Caco-2 (cell line): Measurements from ENCODE around the gene CFAP119. TPM values are rescaled to one million over a fixed set of nuclear protein-coding genes. Genes with fewer than 3 reads are reported as not detected.
A peak's percentile ranks its signal among the peaks of the same experiment; 100 is the strongest.

Experiments used
- BruUV-seq: library from RNA; stranded (reverse); fragments of 400-500 nt; replicated peaks from 2 replicates; lab custom pipeline; 2021; lab: Mats Ljungman, UMichigan
- CTCF ChIA-PET: fragments of 300-600 bp; sonication (Branson Sonifier 250); formaldehyde crosslinking; loops from one replicate; lab custom pipeline; 2022; ENCODE audit warnings: antibody characterized with exemption; lab: Charles Lee
- POLR2A ChIA-PET: fragments of 300-600 bp; sonication (Branson Sonifier 250); formaldehyde crosslinking; loops from one replicate; lab custom pipeline; 2022; ENCODE audit warnings: antibody characterized with exemption; lab: Charles Lee
- DNase-seq, 2 experiments: peaks; one replicate each; pipeline versions ENCODE4 v3.0.0 to v3.0.0-alpha.2; 2020 to 2022
- H3K27me3 ChIP-seq: replicated peaks from 2 replicates; pipeline ENCODE4 v1.6.0; 2011; ENCODE audit warnings: low read length; ENCODE audit not compliant: control insufficient read depth, insufficient read depth
- H3K36me3 ChIP-seq: 2 replicates; pipeline ENCODE4 v1.5.1; 2011; ENCODE audit warnings: low read length; ENCODE audit not compliant: control insufficient read depth, insufficient read depth
- H3K4me1 ChIP-seq: fragments of 250-450 bp; sonication (Bioruptor Pico); 2 replicates; pipeline ENCODE4 v1.5.1; 2020; ENCODE audit warnings: mild to moderate bottlenecking
- H3K4me3 ChIP-seq: 2 replicates; pipeline ENCODE4 v1.5.1; 2011; ENCODE audit warnings: low read depth, mild to moderate bottlenecking, control low read depth, low read length
- H3K9me3 ChIP-seq: fragments of 250-450 bp; sonication (Bioruptor Pico); 2 replicates; pipeline ENCODE4 v1.5.1; 2020; ENCODE audit warnings: mild to moderate bottlenecking, moderate library complexity
- H3K27ac Mint-ChIP-seq: one replicate; pipeline ENCODE4 v1.8.0; 2022; ENCODE audit warnings: mixed read lengths; ENCODE audit not compliant: unreplicated experiment
- H3K27me3 Mint-ChIP-seq: one replicate; pipeline ENCODE4 v1.8.0; 2022; ENCODE audit warnings: mixed read lengths; ENCODE audit not compliant: insufficient read depth, unreplicated experiment
- H3K36me3 Mint-ChIP-seq: one replicate; pipeline ENCODE4 v1.8.0; 2022; ENCODE audit warnings: mild to moderate bottlenecking, mixed read lengths; ENCODE audit not compliant: insufficient read depth, unreplicated experiment
- H3K4me1 Mint-ChIP-seq: one replicate; pipeline ENCODE4 v1.8.0; 2022; ENCODE audit warnings: low read depth, mixed read lengths; ENCODE audit not compliant: unreplicated experiment
- H3K4me3 Mint-ChIP-seq: one replicate; pipeline ENCODE4 v1.8.0; 2022; ENCODE audit warnings: mild to moderate bottlenecking, moderate library complexity, mixed read lengths; ENCODE audit not compliant: unreplicated experiment
- H3K9me3 Mint-ChIP-seq: one replicate; pipeline ENCODE4 v1.8.0; 2022; ENCODE audit warnings: mixed read lengths; ENCODE audit not compliant: unreplicated experiment
- intact Hi-C: fragments of 100-400 bp; cut with micrococcal nuclease; formaldehyde crosslinking; loops from one replicate; pipeline ENCODE4 v1.10.0; 2022; ENCODE audit not compliant: unreplicated experiment
- total RNA-seq: library from RNA; stranded (reverse); gene quantifications from 2 replicates; pipeline ENCODE4 v1.2.3, GENCODE V29; 2022
- TF ChIP-seq, protein P1 (sequence below), 2 experiments: fragments of 200-600 bp in 1 of 2; IDR thresholded peaks; 1 replicate in 1 of 2; 2 replicates in 1 of 2; pipeline versions ENCODE4 v1.5.1 to v1.8.0; 2011 to 2022; ENCODE audit warnings: antibody characterized with exemption in 1 of 2, control low read depth in 1 of 2, inconsistent platforms in 1 of 2, low read depth in 1 of 2, low read length in 1 of 2, mild to moderate bottlenecking in 1 of 2, moderate library complexity in 1 of 2; ENCODE audit not compliant: insufficient read depth in 1 of 2, severe bottlenecking in 1 of 2, unreplicated experiment in 1 of 2

The CFAP119 gene
- total RNA-seq, 1 experiment from 2014 or later: 4.0 TPM

DNA sequence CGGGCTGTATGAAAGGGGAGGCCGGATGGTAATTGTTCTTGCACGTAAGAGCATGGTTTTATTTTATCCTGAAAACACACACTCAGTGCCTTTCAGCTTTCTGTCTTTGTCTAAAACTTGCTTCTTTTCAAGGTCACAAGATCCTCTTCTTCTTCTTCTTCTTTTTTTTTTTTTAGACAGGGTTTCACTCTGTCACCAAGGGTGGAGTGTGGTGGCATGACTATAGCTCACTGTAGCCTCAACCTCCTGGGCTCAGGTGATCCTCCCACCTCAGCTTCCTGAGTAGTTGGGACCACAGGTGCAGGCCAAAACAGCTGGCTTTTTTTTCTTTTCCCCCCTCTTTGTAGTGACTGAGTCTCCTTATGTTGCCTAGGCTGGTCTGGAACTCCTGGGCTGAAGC lies 41.1 kb upstream of the CFAP119 start:
- Histone ChIP-seq H3K36me3 (no peaks in the 10 kb centered on the region), H3K9me3 (no peaks in the 10 kb centered on the region), H3K27me3 (no peaks in the 10 kb centered on the region), H3K4me3 (no peak overlapping the region), H3K4me1 (peaks cover 11% of the 10 kb centered on the region; the same call in 1 of the 2 replicates)
- BruUV-seq: no TSS peak
- TF ChIP-seq, protein P1, sequence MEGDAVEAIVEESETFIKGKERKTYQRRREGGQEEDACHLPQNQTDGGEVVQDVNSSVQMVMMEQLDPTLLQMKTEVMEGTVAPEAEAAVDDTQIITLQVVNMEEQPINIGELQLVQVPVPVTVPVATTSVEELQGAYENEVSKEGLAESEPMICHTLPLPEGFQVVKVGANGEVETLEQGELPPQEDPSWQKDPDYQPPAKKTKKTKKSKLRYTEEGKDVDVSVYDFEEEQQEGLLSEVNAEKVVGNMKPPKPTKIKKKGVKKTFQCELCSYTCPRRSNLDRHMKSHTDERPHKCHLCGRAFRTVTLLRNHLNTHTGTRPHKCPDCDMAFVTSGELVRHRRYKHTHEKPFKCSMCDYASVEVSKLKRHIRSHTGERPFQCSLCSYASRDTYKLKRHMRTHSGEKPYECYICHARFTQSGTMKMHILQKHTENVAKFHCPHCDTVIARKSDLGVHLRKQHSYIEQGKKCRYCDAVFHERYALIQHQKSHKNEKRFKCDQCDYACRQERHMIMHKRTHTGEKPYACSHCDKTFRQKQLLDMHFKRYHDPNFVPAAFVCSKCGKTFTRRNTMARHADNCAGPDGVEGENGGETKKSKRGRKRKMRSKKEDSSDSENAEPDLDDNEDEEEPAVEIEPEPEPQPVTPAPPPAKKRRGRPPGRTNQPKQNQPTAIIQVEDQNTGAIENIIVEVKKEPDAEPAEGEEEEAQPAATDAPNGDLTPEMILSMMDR (IDR thresholded peaks at IDR 0.05; ENCODE audit: insufficient read depth in 1 of 2, low read depth in 1 of 2, low read length in 1 of 2, severe bottlenecking in 1 of 2, unreplicated experiment in 1 of 2): no peak
- no peaks in the 10 kb centered on the region for H3K36me3 Mint-ChIP-seq
- H3K4me1 Mint-ChIP-seq: no peaks in the 10 kb centered on the region
- intact Hi-C loops: no loop called here
- DNase-seq: no peak
- ChIA-PET POLR2A (interaction anchor here (0.5 kb wide), 1 partner anchor 661 kb away, joined by 5 read pairs; no protein-coding TSS in a partner anchor), CTCF (interaction anchor here (0.6 kb wide), 1 partner anchor 12 kb away, joined by 3 read pairs; no protein-coding TSS in a partner anchor)
- H3K27me3 Mint-ChIP-seq: no peaks in the 10 kb centered on the region
- no peak overlapping the region for H3K27ac Mint-ChIP-seq
- no peak overlapping the region for H3K4me3 Mint-ChIP-seq
- no peaks in the 10 kb centered on the region for H3K9me3 Mint-ChIP-seq

DNA sequence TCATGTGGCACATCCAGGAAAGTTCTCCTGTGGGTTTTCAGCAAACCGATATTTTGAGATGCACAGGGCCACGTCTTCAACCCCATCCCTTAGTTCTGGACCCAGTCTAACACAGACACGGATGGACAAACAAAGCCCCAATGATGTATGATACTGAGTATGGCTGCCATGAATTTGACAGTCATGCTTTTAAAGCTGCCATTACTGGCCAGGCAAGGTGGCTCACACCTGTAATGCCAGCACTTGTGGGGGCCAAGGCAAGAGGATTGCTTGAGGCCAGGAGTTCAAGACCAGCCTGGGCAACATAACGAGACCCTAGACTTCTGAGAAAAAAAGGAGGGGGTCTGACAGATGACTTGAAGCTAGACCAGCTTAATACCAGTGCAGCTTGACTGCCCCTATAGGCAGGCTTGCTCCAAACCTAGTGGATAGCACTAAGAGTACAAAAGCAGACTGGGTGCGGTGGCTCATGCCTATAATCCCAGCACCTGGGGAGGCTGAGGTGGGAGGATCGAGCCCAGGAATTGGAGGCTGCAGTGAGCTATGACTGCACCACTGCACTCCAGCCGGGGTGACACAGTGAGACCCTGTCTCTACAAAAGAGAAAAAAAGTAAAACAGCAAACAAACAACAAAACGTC lies 35.9 kb upstream of the CFAP119 start:
- H3K9me3 ChIP-seq: no peaks in the 10 kb centered on the region
- H3K4me1 ChIP-seq: no peaks in the 10 kb centered on the region
- H3K27ac Mint-ChIP-seq: no peak overlapping the region
- no peak overlapping the region for H3K4me3 ChIP-seq
- no peaks in the 10 kb centered on the region for H3K4me1 Mint-ChIP-seq
- no peaks in the 10 kb centered on the region for H3K27me3 Mint-ChIP-seq
- no peaks in the 10 kb centered on the region for H3K27me3 ChIP-seq
- DNase-seq: no peak
- POLR2A ChIA-PET: interaction anchor here (0.7 kb wide), 1 partner anchor 57 kb away, joined by 3 read pairs; no protein-coding TSS in a partner anchor
- BruUV-seq: no TSS peak
- CTCF ChIA-PET: interaction anchor here (0.6 kb wide), 1 partner anchor 63 kb away, joined by 3 read pairs; no protein-coding TSS in a partner anchor
- intact Hi-C loops: no loop called here
- H3K4me3 Mint-ChIP-seq: no peak overlapping the region
- no peaks in the 10 kb centered on the region for H3K9me3 Mint-ChIP-seq
- TF ChIP-seq, protein P1 (IDR thresholded peaks at IDR 0.05; ENCODE audit: insufficient read depth in 1 of 2, low read depth in 1 of 2, low read length in 1 of 2, severe bottlenecking in 1 of 2, unreplicated experiment in 1 of 2): peak in 1 of 2 experiments; percentile 16
- H3K36me3 ChIP-seq: no peaks in the 10 kb centered on the region
- H3K36me3 Mint-ChIP-seq: no peaks in the 10 kb centered on the region

DNA sequence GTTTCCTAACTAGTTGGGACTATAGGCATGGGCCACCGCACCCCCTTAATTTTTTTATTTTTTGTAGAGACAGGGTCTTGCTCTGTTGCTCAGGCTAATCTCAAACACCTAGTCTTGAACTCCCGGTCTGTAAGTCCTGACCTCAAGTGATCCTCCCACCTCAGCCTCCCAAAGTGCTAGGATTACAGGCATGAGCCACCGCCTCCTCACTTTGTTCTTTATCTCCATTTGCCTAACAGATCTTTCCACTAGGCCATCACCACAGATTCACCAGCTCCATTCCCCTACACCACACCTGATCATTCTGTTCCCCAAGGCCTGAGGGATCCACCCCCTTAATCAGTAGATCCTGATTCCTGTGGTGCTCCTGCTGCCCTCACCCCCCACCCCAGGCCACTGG lies 32.8 kb upstream of the CFAP119 start:
- DNase-seq: no peak
- Mint-ChIP-seq H3K27ac (no peak overlapping the region), H3K9me3 (no peaks in the 10 kb centered on the region), H3K36me3 (no peaks in the 10 kb centered on the region), H3K27me3 (no peaks in the 10 kb centered on the region), H3K4me1 (no peaks in the 10 kb centered on the region), H3K4me3 (no peak overlapping the region)
- Histone ChIP-seq H3K4me1 (no peaks in the 10 kb centered on the region), H3K36me3 (no peaks in the 10 kb centered on the region), H3K9me3 (no peaks in the 10 kb centered on the region), H3K4me3 (no peak overlapping the region), H3K27me3 (no peaks in the 10 kb centered on the region)
- no TSS peak for BruUV-seq
- intact Hi-C loops: no loop called here
- POLR2A ChIA-PET: interaction anchor here (0.6 kb wide), 1 partner anchor 23 kb away, joined by 3 read pairs; no protein-coding TSS in a partner anchor
- TF ChIP-seq, protein P1 (IDR thresholded peaks at IDR 0.05; ENCODE audit: insufficient read depth in 1 of 2, low read depth in 1 of 2, low read length in 1 of 2, severe bottlenecking in 1 of 2, unreplicated experiment in 1 of 2): no peak
- CTCF ChIA-PET: interaction anchor here (1.3 kb wide), 1 partner anchor 65 kb away, joined by 3 read pairs; no protein-coding TSS in a partner anchor
